ENCODE data around the gene SLC2A4.

The SLC2A4 gene

DNA sequence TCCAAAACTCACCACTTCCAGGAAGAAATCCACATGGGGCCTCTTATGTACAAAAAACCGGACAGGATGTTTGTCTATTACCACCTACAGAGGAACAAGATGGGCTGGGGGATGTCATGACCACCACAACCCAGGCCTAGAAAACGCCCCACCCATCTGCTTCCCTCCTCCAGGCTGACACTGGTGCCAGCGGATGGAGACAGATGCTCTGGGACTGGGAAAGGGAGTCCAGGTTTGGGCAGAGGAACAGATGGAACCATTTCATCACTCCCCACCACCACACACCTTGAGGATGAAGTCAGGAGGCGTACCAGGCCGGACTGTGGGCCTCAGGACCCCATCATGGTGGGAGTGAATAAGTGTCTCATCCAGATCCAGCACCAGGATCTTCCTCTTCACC lies 34.7 kb upstream of the SLC2A4 start:
- no peak overlapping the region for H3K4me3 Mint-ChIP-seq
- H3K36me3 Mint-ChIP-seq (ENCODE audit: low read depth), result peaks cover 24% of the 10 kb centered on the region
- TF ChIP-seq, protein P1, sequence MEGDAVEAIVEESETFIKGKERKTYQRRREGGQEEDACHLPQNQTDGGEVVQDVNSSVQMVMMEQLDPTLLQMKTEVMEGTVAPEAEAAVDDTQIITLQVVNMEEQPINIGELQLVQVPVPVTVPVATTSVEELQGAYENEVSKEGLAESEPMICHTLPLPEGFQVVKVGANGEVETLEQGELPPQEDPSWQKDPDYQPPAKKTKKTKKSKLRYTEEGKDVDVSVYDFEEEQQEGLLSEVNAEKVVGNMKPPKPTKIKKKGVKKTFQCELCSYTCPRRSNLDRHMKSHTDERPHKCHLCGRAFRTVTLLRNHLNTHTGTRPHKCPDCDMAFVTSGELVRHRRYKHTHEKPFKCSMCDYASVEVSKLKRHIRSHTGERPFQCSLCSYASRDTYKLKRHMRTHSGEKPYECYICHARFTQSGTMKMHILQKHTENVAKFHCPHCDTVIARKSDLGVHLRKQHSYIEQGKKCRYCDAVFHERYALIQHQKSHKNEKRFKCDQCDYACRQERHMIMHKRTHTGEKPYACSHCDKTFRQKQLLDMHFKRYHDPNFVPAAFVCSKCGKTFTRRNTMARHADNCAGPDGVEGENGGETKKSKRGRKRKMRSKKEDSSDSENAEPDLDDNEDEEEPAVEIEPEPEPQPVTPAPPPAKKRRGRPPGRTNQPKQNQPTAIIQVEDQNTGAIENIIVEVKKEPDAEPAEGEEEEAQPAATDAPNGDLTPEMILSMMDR (IDR thresholded peaks at IDR 0.05), result no peak
- no peak overlapping the region for H3K27ac Mint-ChIP-seq
- H3K4me1 Mint-ChIP-seq, result peaks cover 40% of the 10 kb centered on the region
- H3K9me3 Mint-ChIP-seq, result no peaks in the 10 kb centered on the region
- no peaks in the 10 kb centered on the region for H3K27me3 Mint-ChIP-seq (ENCODE audit: low read depth, poor library complexity)
- DNase-seq, result no peak

- Mint-ChIP-seq H3K4me3 (peak overlapping the region; percentile 98), H3K27ac (peak overlapping the region; percentile 90), H3K36me3 (ENCODE audit: low read depth) (peaks cover 33% of the 10 kb centered on the region), H3K9me3 (no peaks in the 10 kb centered on the region), H3K27me3 (ENCODE audit: low read depth, poor library complexity) (no peaks in the 10 kb centered on the region), H3K4me1 (peaks cover 44% of the 10 kb centered on the region)
- TF ChIP-seq, protein P1 (IDR thresholded peaks at IDR 0.05), result no peak
- DNase-seq, result no peak
Observed at GRCh38 chr17:7248796-7249195, 32.7 kb upstream of the SLC2A4 start.

DNA sequence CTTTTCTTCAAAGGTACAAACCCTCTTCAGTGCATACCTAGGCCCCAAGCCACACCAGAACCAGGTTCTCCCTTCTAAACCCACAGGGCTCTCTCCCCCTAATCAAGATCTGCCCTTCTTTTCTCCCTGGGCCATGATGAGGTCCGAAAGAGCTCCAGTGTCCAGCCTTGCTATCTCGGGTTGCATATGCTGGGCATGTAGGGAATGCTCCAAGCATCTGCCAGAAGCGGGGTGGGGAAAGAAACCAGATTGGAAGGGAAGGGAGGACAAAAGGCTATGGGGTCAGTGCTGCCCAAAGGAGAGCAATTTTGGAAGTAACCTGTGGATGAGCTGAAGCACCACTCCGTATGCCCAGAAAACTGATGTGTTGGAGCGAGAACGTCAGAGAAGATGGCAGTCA lies 32.3 kb upstream of the SLC2A4 start:
- Mint-ChIP-seq H3K4me3 (peak overlapping the region; percentile 98), H3K4me1 (peaks cover 46% of the 10 kb centered on the region), H3K36me3 (ENCODE audit: low read depth) (peaks cover 32% of the 10 kb centered on the region), H3K9me3 (no peaks in the 10 kb centered on the region), H3K27ac (peak overlapping the region; percentile 90), H3K27me3 (ENCODE audit: low read depth, poor library complexity) (no peaks in the 10 kb centered on the region)
- TF ChIP-seq, protein P1 (IDR thresholded peaks at IDR 0.05), result no peak
- no peak for DNase-seq

- Mint-ChIP-seq H3K4me3 (peak overlapping the region; percentile 98), H3K36me3 (ENCODE audit: low read depth) (peaks cover 31% of the 10 kb centered on the region), H3K27me3 (ENCODE audit: low read depth, poor library complexity) (peaks cover 2% of the 10 kb centered on the region), H3K27ac (peak overlapping the region; percentile 93), H3K4me1 (peaks cover 50% of the 10 kb centered on the region), H3K9me3 (no peaks in the 10 kb centered on the region)
- DNase-seq, result no peak
- TF ChIP-seq, protein P1 (IDR thresholded peaks at IDR 0.05), result no peak
Observed at GRCh38 chr17:7249830-7250229, 31.7 kb upstream of the SLC2A4 start.

GRCh38 chr17:7250695-7251627 lies 30.6 kb upstream of the SLC2A4 start:
- Mint-ChIP-seq H3K36me3 (ENCODE audit: low read depth) (peaks cover 29% of the 10 kb centered on the region), H3K9me3 (no peaks in the 10 kb centered on the region)
- TF ChIP-seq, protein P1 (IDR thresholded peaks at IDR 0.05), result no peak

More at GRCh38 chr17:7250695-7251627, 30.6 kb upstream of the SLC2A4 start:
- Mint-ChIP-seq H3K4me3 (peak overlapping the region; percentile 98), H3K27me3 (ENCODE audit: low read depth, poor library complexity) (peaks cover 2% of the 10 kb centered on the region), H3K27ac (peak overlapping the region; percentile 97), H3K4me1 (peaks cover 51% of the 10 kb centered on the region)
- peak; percentile 46 for DNase-seq

Measured in nephron progenitor cell (in vitro differentiated cells).